Subcutaneous adipose tissue (tissue), 4 donors: Measurements from ENCODE around the gene STK36. TPM values are rescaled to one million over a fixed set of nuclear protein-coding genes. Genes with fewer than 3 reads are reported as not detected.

Source experiments
- total RNA-seq, 4 donors: library from RNA; depleted of rRNA; stranded (reverse); fragments of >200 nt; gene quantifications; one replicate each; pipeline ENCODE4 v1.1.0, GENCODE V29; 2016
- TF ChIP-seq, protein P1 (sequence below): fragments of 450-650 bp; IDR thresholded peaks from one replicate; pipeline ENCODE4 v1.5.1; 2016; ENCODE audit warnings: low read depth, mild to moderate bottlenecking, control low read depth, antibody characterized with exemption, moderate library complexity

Gene STK36
- total RNA-seq, 4 donors from 2014 or later = 19.4 to 48.0 (median 26.8) TPM

DNA sequence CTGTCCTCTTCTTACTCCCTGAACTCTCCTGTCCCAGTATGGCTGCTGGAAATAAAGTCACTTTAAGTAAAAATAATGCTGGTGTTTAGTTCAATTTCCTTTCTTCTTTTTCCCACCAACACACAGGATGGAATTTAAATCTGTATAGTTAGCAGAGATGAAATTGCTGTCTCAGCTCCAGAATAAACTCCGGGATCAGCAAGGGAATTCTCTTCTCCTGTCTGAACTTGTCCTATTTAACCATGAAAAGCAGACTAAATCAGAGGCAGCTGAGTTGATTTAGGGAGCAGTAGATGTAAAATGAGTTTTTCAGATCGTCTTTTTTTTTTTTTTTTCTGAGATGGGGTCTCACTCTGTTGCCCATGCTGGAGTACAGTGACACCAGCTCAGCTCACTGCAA is 64.6 kb downstream of the STK36 start:
- TF ChIP-seq, protein P1, sequence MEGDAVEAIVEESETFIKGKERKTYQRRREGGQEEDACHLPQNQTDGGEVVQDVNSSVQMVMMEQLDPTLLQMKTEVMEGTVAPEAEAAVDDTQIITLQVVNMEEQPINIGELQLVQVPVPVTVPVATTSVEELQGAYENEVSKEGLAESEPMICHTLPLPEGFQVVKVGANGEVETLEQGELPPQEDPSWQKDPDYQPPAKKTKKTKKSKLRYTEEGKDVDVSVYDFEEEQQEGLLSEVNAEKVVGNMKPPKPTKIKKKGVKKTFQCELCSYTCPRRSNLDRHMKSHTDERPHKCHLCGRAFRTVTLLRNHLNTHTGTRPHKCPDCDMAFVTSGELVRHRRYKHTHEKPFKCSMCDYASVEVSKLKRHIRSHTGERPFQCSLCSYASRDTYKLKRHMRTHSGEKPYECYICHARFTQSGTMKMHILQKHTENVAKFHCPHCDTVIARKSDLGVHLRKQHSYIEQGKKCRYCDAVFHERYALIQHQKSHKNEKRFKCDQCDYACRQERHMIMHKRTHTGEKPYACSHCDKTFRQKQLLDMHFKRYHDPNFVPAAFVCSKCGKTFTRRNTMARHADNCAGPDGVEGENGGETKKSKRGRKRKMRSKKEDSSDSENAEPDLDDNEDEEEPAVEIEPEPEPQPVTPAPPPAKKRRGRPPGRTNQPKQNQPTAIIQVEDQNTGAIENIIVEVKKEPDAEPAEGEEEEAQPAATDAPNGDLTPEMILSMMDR = no peak

DNA sequence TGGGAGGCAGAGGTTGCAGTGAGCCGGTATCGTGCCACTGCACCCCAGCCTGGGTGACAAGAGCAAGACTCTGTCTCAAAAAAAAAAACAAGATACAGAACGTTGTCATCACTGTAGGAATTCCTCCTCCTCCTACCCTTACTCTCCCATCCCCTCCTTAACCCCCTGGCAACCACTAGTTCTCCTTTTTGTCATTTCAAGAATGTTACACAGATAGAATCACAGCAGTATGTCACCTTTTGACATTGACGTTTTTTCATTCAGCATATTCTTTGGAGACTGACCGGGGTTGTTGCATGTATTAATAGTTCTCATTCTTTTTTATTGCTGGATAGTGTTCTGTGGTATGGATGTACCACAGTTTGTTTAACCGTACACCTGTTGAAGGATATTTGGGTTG is 71.2 kb downstream of the STK36 start:
- TF ChIP-seq, protein P1 = no peak

DNA sequence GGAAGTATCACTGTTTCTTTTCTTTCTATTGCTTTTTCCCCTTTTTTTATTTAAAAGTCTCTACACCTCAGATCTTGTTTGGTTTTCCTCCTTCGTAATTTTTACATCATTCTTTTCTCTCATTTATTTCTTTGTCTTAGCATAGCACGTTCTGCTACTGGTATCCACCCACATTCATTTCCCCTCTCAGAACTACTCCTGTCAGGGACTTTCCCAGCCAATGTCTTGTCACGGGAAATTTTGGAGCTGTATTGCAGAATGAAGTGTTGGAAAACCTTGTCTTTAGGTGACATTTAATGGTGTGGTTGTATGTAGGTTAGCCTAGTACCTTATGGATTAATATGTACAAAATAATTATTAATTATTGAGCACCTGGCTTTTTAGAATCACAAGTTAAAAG is 72.7 kb downstream of the STK36 start:
- TF ChIP-seq, protein P1 = no peak

DNA sequence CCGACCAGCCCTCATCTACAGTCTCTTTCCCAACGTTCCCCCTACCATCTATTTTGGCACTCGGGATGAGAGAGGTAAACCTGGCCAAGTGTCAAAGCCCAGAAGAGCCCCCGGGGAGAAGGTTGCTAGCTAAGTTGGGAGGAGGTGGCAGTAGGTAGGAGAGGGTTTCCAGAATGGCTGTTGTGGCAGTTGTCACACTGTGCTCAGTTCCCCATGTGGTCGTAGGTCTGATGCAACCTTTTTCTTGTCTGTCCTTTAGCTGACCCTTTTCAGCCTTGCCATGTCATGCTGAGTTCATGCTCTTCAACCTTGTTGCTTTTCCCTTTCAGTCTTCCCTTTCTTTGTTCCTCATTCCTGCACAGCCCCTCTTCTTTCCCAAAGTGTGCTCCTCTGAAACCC is 73.3 kb downstream of the STK36 start:
- TF ChIP-seq, protein P1 = no peak

DNA sequence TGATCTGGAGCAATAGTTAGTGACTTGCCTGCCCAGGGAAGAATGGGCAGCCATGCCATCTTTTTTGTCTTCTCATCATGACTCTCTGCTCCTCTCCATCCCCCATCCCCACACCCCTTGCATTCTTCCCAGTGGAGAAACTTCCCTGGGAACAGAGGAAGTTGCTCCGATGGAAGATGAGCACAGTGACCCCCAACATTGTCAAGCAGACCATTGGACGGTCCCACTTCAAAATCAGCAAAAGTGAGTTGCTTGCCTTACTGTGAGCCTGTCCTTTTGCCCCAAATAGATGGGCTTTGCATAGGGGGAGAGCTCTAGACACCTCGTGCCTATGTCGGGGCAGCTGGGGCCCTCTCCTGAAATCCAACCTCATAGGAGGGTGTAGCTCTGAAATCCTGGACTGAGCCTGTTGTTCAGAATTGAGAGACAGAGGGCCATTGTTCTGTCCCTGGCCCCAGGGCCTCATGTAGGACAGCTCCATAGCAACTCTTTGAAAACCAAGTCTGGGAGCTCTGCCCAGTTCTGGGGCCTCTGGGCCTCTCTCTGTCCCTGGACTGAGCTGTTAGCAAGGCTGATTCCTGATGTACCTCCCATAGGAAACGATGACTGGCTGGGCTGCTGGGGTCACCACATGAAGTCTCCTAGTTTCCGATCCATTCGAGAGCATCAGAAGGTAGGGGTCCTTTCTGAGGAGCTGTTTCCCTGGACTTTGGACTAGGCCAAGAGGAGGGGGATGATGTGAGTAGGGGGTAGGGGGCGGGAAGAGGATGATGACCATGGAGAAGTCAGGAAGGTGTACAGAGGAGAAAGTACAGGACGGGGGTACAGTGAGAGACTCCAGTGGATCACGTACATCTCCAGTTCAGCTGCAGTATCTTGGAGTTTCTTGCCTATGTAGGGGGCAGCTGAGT is 73.9 kb downstream of the STK36 start:
- TF ChIP-seq, protein P1 = no peak

DNA sequence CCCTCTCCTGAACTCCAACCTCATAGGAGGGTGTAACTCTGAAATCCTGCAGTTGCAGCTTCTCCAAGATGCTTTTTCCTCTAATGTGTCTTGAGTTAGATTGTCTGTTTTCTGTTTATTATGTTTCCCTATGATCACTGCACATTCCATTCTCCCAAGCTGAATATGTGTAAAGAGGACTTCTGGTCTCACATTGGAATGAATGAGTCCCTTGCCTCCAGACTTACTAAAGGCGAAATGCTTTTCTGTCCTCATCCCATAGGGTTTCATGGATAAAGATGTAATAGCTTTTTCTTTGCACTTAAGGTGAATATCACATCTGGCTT is 74.5 kb downstream of the STK36 start:
- TF ChIP-seq, protein P1 = no peak

DNA sequence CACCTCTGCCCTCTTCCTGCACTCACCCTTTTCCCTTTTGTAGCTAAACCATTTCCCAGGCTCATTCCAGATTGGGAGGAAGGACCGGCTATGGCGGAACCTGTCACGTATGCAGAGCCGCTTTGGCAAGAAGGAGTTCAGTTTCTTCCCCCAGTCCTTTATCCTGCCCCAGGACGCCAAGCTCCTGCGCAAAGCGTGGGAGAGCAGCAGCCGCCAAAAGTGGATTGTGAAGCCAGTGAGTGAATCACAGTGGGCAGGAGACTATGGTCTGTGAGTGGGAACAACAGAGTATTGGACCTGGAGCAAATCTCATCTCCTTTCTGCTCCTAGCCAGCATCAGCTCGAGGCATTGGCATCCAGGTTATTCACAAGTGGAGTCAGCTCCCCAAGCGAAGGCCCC is 75.1 kb downstream of the STK36 start:
- TF ChIP-seq, protein P1 = no peak
